HFF-Myc (cell line): Measurements from ENCODE around the gene ANO3.

Experiments used
- DNase-seq: peaks from one replicate; pipeline ENCODE4 v3.0.0-alpha.2; 2011; ENCODE audit warnings: low read depth; ENCODE audit errors: extremely low read depth
- H3K4me3 ChIP-seq: replicated peaks from 2 replicates; pipeline ENCODE4 v1.5.1; 2011; ENCODE audit warnings: low read depth, mild to moderate bottlenecking, control low read depth, low read length
- TF ChIP-seq, protein P1 (sequence below): IDR thresholded peaks from 2 replicates; pipeline ENCODE4 v1.5.1; 2012; ENCODE audit warnings: mild to moderate bottlenecking, low read depth, low read length, control low read depth; ENCODE audit errors: missing control alignments

ANO3 gene

GRCh38 chr11:26329206-26329605, 2.7 kb upstream of the ANO3 start:
- TF ChIP-seq, protein P1, sequence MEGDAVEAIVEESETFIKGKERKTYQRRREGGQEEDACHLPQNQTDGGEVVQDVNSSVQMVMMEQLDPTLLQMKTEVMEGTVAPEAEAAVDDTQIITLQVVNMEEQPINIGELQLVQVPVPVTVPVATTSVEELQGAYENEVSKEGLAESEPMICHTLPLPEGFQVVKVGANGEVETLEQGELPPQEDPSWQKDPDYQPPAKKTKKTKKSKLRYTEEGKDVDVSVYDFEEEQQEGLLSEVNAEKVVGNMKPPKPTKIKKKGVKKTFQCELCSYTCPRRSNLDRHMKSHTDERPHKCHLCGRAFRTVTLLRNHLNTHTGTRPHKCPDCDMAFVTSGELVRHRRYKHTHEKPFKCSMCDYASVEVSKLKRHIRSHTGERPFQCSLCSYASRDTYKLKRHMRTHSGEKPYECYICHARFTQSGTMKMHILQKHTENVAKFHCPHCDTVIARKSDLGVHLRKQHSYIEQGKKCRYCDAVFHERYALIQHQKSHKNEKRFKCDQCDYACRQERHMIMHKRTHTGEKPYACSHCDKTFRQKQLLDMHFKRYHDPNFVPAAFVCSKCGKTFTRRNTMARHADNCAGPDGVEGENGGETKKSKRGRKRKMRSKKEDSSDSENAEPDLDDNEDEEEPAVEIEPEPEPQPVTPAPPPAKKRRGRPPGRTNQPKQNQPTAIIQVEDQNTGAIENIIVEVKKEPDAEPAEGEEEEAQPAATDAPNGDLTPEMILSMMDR: no peak
- no peak overlapping the region for H3K4me3 ChIP-seq
- DNase-seq: no peak

DNA sequence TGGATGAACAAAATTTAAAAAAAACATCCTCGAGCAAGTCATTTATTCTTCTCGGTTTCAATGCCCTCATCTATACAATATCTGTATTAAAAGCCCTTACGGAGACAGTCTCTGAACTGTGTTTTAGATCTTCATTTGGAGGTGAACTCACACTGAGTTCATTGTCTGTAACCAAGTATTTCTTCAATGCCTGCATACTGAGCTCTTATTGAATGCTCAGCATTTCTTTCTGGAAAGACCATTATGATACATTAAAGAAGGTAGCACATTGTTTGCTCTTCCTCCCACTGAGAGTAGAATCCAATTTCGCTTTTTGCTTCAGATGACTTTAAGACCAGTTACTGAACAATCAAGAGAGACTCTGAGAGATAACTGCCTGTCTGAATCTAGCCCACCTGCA, 1.7 kb upstream of the ANO3 start:
- no peak for DNase-seq
- TF ChIP-seq, protein P1: no peak
- no peak overlapping the region for H3K4me3 ChIP-seq

DNA sequence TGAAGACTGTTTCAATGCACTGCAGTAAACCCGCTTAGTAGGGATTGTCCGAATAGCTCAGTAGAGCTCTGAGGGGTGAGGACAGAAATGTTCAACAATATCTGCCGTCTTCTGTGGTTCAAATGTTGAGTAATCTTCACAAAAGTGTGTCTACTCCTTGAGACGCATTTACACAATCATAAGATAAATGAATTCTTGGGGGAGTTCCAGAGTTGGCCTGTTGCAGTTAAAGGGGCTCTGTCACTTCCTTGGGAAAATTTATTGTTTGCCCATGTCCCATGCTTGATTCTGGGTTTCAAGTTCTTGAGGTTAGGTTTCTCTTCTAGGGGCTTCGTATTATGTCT, 614 bp downstream of the ANO3 start:
- no peak for DNase-seq
- TF ChIP-seq, protein P1: no peak
- H3K4me3 ChIP-seq: no peak overlapping the region

GRCh38 chr11:26333906-26334305, 2.0 kb downstream of the ANO3 start:
- TF ChIP-seq, protein P1: no peak

DNA sequence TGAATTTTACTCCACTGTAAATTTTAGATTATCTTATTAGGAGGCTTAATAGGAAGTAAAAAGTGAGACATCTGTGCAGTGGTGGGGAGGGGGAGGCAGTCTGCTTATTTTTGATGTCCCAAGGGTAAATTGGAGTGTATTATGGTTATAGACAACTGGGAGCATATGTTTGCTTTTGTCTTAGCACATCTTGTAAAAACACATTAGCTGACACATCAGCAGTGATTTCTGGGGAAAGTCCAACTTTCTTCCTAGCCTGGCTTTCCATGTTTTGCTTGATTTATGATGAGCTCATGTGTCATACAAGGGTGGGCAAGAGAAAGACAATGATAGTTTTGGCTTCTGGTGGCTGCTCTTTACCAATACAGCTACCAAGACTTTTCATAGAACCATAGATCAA, 4.0 kb downstream of the ANO3 start:
- H3K4me3 ChIP-seq: no peak overlapping the region
- DNase-seq: no peak
- TF ChIP-seq, protein P1: no peak

More at GRCh38 chr11:26333906-26334305, 2.0 kb downstream of the ANO3 start:
- no peak overlapping the region for H3K4me3 ChIP-seq
- DNase-seq: no peak

- TF ChIP-seq, protein P1: no peak
- H3K4me3 ChIP-seq: no peak overlapping the region
- DNase-seq: no peak
Measured at GRCh38 chr11:26344647-26345046, 12.7 kb downstream of the ANO3 start.

GRCh38 chr11:26348776-26349175, 16.8 kb downstream of the ANO3 start:
- TF ChIP-seq, protein P1: no peak
- no peak overlapping the region for H3K4me3 ChIP-seq
- DNase-seq: no peak
